Large intestine (tissue), 3 donors: Measurements from ENCODE around the gene SZRD1. TPM values are rescaled to one million over a fixed set of nuclear protein-coding genes. Genes with fewer than 3 reads are reported as not detected.

Source experiments
- DNase-seq, 2 donors: peaks; one replicate each; pipeline versions ENCODE4 v3.0.0 to v3.0.0-alpha.2; 2013
- H3K27ac ChIP-seq: one replicate; pipeline ENCODE4 v1.5.1; 2013; ENCODE audit warnings: low read length
- H3K27me3 ChIP-seq: 2 replicates; pipeline ENCODE4 v1.6.1; 2013; ENCODE audit warnings: low read length; ENCODE audit not compliant: control insufficient read depth, insufficient read depth
- H3K36me3 ChIP-seq: 2 replicates; pipeline ENCODE4 v1.6.1; 2013; ENCODE audit warnings: low read length; ENCODE audit not compliant: control insufficient read depth, insufficient read depth
- H3K4me1 ChIP-seq: one replicate; pipeline ENCODE4 v1.6.1; 2013; ENCODE audit warnings: low read length; ENCODE audit not compliant: control insufficient read depth, insufficient read depth
- H3K4me3 ChIP-seq: one replicate; pipeline ENCODE4 v1.5.1; 2013; ENCODE audit warnings: low read length
- H3K9me3 ChIP-seq: one replicate; pipeline ENCODE4 v1.6.1; 2013; ENCODE audit warnings: mild to moderate bottlenecking, low read depth, low read length, moderate library complexity; ENCODE audit not compliant: control insufficient read depth
- WGBS: methylation state at CpG from one replicate; pipeline ENCODE4 v1.1.5; 2013; ENCODE audit warnings: low lambda C conversion rate; ENCODE audit not compliant: insufficient coverage; 5-methylcytosine and 5-hydroxymethylcytosine counted together
- polyA plus RNA-seq: library from polyadenylated mRNA; unstranded; fragments of 120-200 nt; gene quantifications from one replicate; pipeline ENCODE4 v1.2.1, GENCODE V29; 2013

SZRD1 gene
- polyA plus RNA-seq, 1 donor = 78.6 TPM

DNA sequence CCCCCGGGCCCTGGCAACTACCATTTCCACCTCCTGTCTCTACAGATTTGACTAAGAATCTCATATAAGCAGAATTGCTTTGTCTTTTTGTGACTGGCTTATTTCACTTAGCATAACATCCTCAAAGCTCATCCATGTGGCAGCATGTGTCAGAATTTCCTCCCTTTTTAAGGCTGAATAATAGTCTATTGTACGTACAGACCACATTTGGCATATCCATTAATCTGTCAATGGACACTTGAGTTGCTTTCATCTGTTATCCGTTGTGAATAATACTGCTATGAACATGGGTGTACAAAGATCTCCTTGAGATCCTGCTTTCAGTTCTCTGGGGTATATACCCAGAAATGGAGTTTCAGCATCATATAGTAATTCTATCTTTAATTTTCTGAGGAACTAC lies 46.1 kb downstream of the SZRD1 start:
- Histone ChIP-seq H3K9me3 (no peaks in the 10 kb centered on the region), H3K4me1 (no peaks in the 10 kb centered on the region), H3K36me3 (no peaks in the 10 kb centered on the region), H3K27ac (no peak overlapping the region), H3K4me3 (no peak overlapping the region), H3K27me3 (no peaks in the 10 kb centered on the region)
- WGBS = no CpG with 5 or more reads among the region's 3 CpGs
- no peak for DNase-seq

DNA sequence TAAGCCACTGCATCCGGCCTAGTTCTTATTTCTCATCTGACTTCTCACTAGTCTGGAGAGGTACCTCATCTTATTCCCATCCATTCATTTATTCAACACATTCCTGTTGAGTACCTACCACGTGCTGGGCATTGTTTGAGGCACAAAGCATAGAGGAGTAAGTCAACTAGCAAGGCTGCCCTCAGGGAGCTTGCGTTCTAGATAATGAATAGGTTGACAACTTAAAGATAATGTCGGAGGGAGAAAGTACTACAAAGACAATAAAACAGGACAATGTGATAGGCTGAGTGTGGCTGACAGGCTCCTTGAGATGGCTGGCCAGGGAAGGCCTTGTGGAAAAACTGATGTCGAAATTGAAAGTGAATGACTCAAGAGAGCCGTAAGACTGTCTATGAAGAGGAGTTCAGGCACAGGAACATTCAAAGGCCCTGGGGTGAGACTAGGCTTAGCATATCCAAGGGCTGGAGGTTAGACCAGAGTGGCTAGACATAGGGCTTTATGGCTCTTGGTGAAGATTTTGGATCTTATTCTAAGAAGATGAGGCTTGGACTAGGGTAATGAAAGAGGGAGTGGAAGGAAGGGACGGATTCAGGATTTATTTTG lies 51.9 kb downstream of the SZRD1 start:
- no peaks in the 10 kb centered on the region for H3K36me3 ChIP-seq
- no peak for DNase-seq
- 83% methylated on average over 2 of the region's 7 CpGs for WGBS
- no peaks in the 10 kb centered on the region for H3K9me3 ChIP-seq
- no peaks in the 10 kb centered on the region for H3K4me1 ChIP-seq
- H3K4me3 ChIP-seq = no peak overlapping the region
- no peaks in the 10 kb centered on the region for H3K27me3 ChIP-seq
- no peak overlapping the region for H3K27ac ChIP-seq

DNA sequence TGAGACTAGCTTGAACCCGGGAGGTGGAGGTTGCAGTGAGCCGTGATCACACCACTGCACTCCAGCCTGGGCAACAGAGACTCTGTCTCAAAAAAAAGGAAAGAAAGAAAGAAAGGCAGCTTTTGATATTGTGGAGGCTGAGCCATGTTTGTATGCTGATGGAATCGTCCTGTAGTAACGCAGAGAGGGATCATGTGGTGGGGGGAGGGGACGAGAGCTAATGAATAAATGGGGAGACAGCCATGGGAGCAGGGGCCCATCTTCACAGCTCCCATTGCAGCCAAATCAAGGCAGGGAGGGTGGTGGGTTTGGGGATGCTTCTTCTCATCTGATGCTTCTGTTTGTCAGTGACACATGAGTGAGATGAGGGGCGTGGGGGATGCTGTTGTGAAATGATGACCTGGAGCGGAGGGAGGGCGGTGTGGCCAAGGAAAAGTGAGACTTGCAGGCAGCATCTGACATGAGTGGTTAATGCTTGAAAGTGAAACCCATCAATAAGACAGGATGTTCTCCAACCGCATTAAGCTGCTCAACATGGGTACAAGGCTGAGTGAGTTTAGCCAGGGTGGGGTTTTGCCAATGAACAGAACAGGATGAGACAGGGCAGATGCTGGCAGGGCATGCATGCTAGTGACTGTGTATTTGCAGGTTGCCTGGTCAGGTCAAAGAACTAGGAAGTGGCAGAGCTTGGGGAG lies 53.5 kb downstream of the SZRD1 start:
- no CpG with 5 or more reads among the region's 9 CpGs for WGBS
- no peaks in the 10 kb centered on the region for H3K36me3 ChIP-seq
- no peaks in the 10 kb centered on the region for H3K4me1 ChIP-seq
- DNase-seq = no peak
- H3K9me3 ChIP-seq = no peaks in the 10 kb centered on the region
- H3K27ac ChIP-seq = no peak overlapping the region
- no peaks in the 10 kb centered on the region for H3K27me3 ChIP-seq
- H3K4me3 ChIP-seq = no peak overlapping the region

DNA sequence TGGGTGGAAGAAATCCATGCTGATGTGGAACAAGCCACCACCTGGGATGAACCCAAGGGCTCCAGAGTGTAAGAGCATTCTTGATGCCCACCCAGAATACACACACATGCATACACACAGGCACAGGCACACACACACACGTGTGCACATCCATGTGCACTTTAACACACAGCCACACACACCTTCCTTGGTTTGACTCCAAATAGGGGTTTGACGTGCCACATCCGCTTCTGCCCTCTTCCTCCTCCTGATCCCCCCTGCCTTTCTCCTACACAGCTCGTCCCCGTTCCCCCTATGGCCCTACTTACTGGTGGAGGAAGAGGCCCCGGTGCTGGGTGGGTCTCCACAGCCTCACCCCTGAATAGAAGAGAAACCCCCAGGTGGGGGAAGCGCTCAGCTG lies 54.2 kb downstream of the SZRD1 start:
- Histone ChIP-seq H3K36me3 (no peaks in the 10 kb centered on the region), H3K27ac (no peak overlapping the region), H3K4me3 (no peak overlapping the region), H3K4me1 (no peaks in the 10 kb centered on the region), H3K9me3 (no peaks in the 10 kb centered on the region), H3K27me3 (no peaks in the 10 kb centered on the region)
- DNase-seq = no peak
- no CpG with 5 or more reads among the region's 7 CpGs for WGBS

DNA sequence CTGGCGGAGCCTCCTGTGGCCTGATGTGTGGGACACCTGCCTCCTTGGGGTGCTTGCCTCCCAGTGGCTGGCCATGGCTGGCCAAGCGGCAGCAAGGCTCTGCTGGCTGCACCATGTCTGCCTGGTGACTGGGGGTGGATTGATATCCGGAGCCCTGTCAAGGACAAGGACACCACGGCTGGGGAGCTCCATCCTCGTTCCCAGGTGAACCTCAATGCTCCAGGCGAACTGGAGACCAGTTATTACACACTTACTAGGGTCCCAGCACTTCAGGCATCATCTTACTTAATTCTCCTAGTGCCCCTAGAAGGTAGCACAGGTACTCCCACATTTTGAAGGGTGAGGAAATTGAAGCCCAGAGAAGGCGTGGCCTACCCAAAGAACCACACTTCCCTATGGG lies 55.0 kb downstream of the SZRD1 start:
- Histone ChIP-seq H3K27ac (no peak overlapping the region), H3K9me3 (no peaks in the 10 kb centered on the region)
- no CpG with 5 or more reads among the region's 7 CpGs for whole genome bisulfite sequencing

DNA sequence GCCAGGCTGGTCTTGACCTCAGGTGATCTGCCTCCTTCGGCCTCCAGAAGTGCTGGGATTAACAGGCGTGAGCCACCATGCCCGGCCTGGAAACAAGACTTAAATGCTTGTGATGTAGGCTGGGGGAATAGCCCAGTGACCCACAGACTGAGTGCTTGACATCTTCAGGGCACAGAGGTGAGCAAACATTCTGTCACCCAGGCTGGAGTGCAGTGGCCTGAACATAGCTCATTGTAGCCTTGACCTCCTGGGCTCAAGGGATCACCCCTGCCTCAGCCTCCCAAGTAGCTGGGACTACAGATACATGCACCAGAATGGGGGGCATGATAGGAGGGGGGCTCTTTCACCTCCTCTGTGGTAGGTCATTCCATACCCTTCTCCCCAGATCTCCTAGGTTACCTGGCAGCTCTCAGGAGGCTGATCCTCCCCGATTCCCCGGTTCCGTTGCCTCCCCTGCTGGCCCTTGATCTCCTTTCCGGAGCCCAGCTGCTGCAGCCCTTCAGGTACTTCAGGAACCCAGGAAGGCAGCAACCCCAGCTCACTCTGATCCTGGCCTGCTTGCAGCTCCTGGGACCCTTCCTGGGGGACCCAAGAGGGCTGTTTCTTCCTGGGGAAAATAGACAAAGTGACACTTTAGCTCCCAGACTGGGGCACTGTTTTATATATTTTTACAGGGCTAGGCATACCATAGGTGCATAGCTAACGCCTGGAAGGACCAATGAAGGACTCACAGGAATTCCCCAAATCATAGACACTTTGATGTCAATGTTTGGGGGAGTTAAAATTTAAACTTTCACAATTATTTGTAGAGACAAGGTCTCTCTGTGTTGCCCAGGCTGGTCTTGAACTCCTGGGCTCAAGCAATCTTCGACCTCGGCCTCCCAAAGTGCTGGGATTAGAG lies 58.3 kb downstream of the SZRD1 start:
- WGBS = 100% methylated on average over 1 of the region's 10 CpGs
- Histone ChIP-seq H3K4me3 (no peak overlapping the region), H3K36me3 (no peaks in the 10 kb centered on the region), H3K27ac (no peak overlapping the region), H3K9me3 (no peaks in the 10 kb centered on the region), H3K27me3 (no peaks in the 10 kb centered on the region), H3K4me1 (no peaks in the 10 kb centered on the region)
- DNase-seq = no peak

More for the DNA sequence above, 55.0 kb downstream of the SZRD1 start:
- no peaks in the 10 kb centered on the region for H3K27me3 ChIP-seq
- H3K36me3 ChIP-seq = no peaks in the 10 kb centered on the region
- H3K4me1 ChIP-seq = no peaks in the 10 kb centered on the region
- no peak overlapping the region for H3K4me3 ChIP-seq
- DNase-seq = no peak

DNA sequence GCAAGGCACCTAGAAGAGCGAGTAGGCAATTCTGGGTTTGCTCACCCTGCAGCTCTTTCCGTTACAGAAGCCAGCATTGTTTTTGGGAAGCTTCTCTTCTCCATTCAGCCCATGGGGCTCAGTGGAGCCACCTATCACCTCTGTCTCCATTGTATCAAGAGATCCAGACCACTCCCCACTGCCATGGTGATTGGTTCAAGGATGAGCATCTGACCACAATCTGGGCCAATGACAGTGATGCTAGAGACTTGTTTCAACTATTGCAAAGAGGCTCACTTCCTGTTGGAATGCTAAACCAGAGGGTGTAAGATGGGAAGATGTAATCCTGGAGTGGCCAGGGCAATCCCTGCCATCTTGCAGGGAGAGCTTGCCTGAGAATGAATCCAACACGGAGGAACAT lies 63.6 kb downstream of the SZRD1 start:
- Histone ChIP-seq H3K36me3 (no peaks in the 10 kb centered on the region), H3K27ac (no peak overlapping the region), H3K4me3 (no peak overlapping the region), H3K9me3 (no peaks in the 10 kb centered on the region), H3K27me3 (no peaks in the 10 kb centered on the region), H3K4me1 (no peaks in the 10 kb centered on the region)
- no CpG with 5 or more reads among the region's 3 CpGs for WGBS
- no peak for DNase-seq

DNA sequence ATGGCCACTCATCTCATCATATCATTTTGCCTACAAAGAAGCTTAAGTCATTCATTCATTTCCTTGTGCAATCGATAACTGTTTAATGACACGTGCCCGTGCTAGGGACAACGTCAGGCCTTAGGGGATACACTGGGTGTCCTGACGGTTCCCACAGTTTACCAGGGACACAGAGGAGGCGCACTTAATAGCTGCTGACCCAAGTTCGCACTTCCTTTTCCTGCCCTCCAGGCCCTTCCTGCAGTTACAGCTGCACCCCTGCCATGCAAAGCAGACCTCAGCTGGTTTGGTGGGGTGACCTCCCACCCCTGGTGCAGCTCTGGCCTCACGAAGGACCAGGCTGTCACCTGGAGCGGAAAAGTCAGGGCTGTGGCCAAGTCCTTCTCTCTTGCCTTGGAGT lies 66.0 kb downstream of the SZRD1 start:
- H3K36me3 ChIP-seq = no peaks in the 10 kb centered on the region
- no peaks in the 10 kb centered on the region for H3K9me3 ChIP-seq
- no peak for DNase-seq
- H3K4me3 ChIP-seq = no peak overlapping the region
- no peak overlapping the region for H3K27ac ChIP-seq
- no peaks in the 10 kb centered on the region for H3K4me1 ChIP-seq
- no peaks in the 10 kb centered on the region for H3K27me3 ChIP-seq
- no CpG with 5 or more reads among the region's 9 CpGs for WGBS

DNA sequence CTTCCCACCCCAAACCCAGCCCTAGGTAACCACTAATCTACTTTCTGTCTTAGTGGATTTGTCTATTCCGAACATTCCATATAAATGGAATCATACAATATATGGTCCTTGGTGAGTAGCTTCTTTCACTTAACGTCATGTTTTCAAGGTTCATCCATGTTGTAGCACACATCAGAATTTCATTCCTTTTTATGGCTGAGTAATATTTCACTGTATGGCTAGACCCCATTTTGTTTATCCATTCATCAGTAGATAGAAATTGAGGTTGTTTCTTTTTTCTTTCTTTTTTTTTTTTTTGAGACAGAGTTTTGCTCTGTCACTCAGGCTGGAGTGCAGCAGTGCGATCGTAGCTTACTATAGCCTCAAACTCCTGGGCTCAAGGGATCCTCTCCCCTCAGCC lies 67.0 kb downstream of the SZRD1 start:
- WGBS = 100% methylated on average over 1 of the region's 4 CpGs
- Histone ChIP-seq H3K4me1 (no peaks in the 10 kb centered on the region), H3K4me3 (no peak overlapping the region), H3K27me3 (no peaks in the 10 kb centered on the region), H3K27ac (no peak overlapping the region), H3K36me3 (no peaks in the 10 kb centered on the region), H3K9me3 (no peaks in the 10 kb centered on the region)
- DNase-seq = no peak

DNA sequence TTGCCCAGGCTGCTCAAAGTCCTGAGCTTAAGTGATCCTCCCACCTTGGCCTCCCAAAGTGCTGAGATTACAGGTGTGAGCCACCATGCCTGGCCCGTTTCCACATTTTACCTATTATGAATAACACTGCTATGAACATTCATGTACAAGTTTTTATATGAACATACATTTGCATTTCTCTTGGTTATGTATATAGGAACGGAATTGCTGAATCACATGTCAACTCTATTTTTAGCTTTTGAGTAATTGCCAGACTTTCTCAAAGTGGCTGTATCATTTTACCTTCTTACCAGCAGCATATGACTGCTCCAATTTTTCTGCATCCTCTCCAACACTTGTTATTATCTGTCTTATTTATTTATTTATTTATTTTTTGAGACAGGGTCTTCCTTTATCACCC lies 67.5 kb downstream of the SZRD1 start:
- Histone ChIP-seq H3K4me3 (no peak overlapping the region), H3K36me3 (no peaks in the 10 kb centered on the region), H3K27me3 (no peaks in the 10 kb centered on the region), H3K9me3 (no peaks in the 10 kb centered on the region), H3K4me1 (no peaks in the 10 kb centered on the region), H3K27ac (no peak overlapping the region)
- no peak for DNase-seq
- WGBS = no CpG with 5 or more reads among the region's 2 CpGs
